ENCODE results near the gene SMURF1.

SMURF1 gene

DNA sequence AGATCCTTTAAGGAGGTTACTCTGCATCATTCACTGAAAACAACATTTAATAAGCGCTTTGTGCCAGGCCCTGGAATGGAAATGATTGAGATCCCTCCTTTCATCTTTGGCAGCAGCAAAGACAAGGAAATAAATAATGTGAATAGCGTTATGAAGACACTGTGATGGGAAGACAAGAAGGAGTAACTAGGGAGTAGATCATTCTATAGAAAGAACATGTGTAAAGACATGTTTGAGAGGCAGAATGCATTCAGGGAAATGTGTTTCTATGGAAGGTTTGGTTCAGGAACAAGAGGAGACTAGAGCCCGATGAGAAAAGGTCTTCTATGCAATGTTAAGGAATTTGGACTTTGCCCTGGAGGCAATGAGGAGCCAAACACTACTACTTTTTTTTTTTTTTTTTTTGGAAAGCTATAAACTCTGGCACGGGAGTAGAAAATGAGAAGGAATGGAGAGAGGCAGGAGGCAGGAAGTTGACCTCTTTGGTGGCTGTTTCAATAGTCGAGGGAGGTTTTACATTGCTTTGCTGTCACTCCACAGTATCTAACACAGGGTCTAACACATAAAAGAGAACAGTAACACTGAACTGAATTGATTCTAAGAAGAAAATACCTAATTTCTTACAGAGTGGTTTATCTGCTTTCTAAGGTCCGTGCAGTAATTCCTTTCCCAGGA is 44.9 kb downstream of the SMURF1 start:
- DNase-seq (ENCODE audit: low read depth) = peak; percentile 82
- TF ChIP-seq, protein P1, sequence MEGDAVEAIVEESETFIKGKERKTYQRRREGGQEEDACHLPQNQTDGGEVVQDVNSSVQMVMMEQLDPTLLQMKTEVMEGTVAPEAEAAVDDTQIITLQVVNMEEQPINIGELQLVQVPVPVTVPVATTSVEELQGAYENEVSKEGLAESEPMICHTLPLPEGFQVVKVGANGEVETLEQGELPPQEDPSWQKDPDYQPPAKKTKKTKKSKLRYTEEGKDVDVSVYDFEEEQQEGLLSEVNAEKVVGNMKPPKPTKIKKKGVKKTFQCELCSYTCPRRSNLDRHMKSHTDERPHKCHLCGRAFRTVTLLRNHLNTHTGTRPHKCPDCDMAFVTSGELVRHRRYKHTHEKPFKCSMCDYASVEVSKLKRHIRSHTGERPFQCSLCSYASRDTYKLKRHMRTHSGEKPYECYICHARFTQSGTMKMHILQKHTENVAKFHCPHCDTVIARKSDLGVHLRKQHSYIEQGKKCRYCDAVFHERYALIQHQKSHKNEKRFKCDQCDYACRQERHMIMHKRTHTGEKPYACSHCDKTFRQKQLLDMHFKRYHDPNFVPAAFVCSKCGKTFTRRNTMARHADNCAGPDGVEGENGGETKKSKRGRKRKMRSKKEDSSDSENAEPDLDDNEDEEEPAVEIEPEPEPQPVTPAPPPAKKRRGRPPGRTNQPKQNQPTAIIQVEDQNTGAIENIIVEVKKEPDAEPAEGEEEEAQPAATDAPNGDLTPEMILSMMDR (IDR thresholded peaks at IDR 0.05; ENCODE audit: insufficient read depth, low read depth, low read length, missing control alignments) = no peak

GRCh38 chr7:99098286-99098823 is 45.6 kb downstream of the SMURF1 start:
- no peak overlapping the region for H3K4me3 ChIP-seq (ENCODE audit: low read length)
- DNase-seq (ENCODE audit: low read depth) = no peak
- TF ChIP-seq, protein P1 (IDR thresholded peaks at IDR 0.05; ENCODE audit: insufficient read depth, low read depth, low read length, missing control alignments) = no peak

More for the DNA sequence above, 44.9 kb downstream of the SMURF1 start:
- H3K4me3 ChIP-seq (ENCODE audit: low read length) = no peak overlapping the region

DNA sequence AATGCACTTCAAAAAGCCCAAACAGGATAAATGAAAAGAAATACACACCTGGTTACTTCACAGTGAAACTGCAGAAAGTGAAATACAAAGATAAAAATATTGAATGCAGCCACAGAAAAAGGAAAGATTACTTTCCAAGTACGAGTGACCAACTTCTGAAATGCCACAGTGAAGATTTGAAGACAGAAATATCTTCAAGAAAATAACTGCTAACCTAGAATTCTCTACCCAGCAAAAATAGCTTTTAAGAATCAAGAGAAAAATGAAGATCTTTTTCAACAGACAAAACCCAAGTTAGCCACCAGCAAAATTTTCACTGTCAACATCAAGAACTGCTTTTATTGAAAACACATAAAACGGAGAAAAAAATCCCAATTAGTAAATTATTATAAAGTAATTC is 46.2 kb downstream of the SMURF1 start:
- H3K4me3 ChIP-seq (ENCODE audit: low read length) = no peak overlapping the region
- TF ChIP-seq, protein P1 (IDR thresholded peaks at IDR 0.05; ENCODE audit: insufficient read depth, low read depth, low read length, missing control alignments) = no peak
- no peak for DNase-seq (ENCODE audit: low read depth)

GRCh38 chr7:99096124-99096887 is 47.6 kb downstream of the SMURF1 start:
- peak; percentile 59 for DNase-seq (ENCODE audit: low read depth)
- TF ChIP-seq, protein P1 (IDR thresholded peaks at IDR 0.05; ENCODE audit: insufficient read depth, low read depth, low read length, missing control alignments) = no peak
- H3K4me3 ChIP-seq (ENCODE audit: low read length) = no peak overlapping the region

DNA sequence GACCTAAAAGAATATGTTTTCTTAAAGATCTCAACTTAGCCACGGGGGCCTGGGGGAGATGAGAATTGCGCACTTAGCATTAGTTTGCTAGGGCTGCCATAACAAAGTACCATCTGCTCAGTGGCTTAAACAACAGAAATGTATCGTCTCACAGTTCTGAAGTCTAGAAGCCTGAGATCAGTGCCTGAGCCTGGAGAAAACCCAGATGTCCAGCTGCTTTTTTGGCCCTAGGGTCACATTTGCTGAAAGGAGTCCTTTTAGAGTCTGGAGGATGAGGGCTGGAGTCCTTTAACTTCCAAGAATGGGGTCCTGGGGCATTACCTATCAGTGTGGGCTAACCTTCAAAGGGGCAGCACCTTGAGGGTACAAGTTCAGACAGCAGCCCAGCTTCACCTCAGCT is 48.2 kb downstream of the SMURF1 start:
- no peak for DNase-seq (ENCODE audit: low read depth)
- TF ChIP-seq, protein P1 (IDR thresholded peaks at IDR 0.05; ENCODE audit: insufficient read depth, low read depth, low read length, missing control alignments) = no peak
- no peak overlapping the region for H3K4me3 ChIP-seq (ENCODE audit: low read length)

DNA sequence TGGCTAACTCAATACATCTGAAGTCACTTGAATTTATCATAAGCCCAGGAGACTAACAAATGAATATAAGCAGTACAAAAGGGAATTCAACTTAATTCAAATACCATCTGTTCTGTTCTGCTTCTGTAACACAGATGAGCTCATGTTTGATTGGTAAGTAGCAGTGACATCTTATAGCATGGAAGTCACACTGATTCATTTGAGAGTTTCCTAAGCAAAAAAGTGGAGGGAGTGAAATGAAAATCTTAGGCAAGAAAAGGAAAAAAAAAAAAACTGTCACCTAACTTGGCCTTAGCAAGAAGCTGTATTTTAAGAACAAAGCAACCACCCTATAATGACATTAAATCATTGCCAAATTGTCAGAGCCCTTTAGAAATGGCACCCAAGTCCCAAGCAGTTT is 49.5 kb downstream of the SMURF1 start:
- no peak for DNase-seq (ENCODE audit: low read depth)
- TF ChIP-seq, protein P1 (IDR thresholded peaks at IDR 0.05; ENCODE audit: insufficient read depth, low read depth, low read length, missing control alignments) = no peak
- no peak overlapping the region for H3K4me3 ChIP-seq (ENCODE audit: low read length)

Data from epithelial cell of esophagus (primary cell).